ENCODE measurements around the gene SLAIN2. TPM values are rescaled to one million over a fixed set of nuclear protein-coding genes. Genes with fewer than 3 reads are reported as not detected.

SLAIN2 gene
- total RNA-seq, 1 donor from 2014 or later: 132 TPM

- Histone ChIP-seq H3K4me1 (no peaks in the 10 kb centered on the region), H3K9me3 (replicated peaks) (no peaks in the 10 kb centered on the region), H3K27ac (replicated peaks) (no peak overlapping the region), H3K4me3 (no peak overlapping the region), H3K36me3 (peaks cover 12% of the 10 kb centered on the region), H3K27me3 (ENCODE audit: low read depth) (no peaks in the 10 kb centered on the region)
- intact Hi-C loops (cut with micrococcal nuclease): loop anchor here (5.0 kb wide), 1 partner anchor 56 kb away; no protein-coding TSS in a partner anchor
- no peak for TF ChIP-seq CTCF (IDR thresholded peaks at IDR 0.05; ENCODE audit: borderline replicate concordance)
- no peak for DNase-seq
Observed at GRCh38 chr4:48403358-48403757, 62.0 kb downstream of the SLAIN2 start.

- intact Hi-C loops (cut with micrococcal nuclease): loop anchor here (5.0 kb wide), 1 partner anchor 56 kb away; no protein-coding TSS in a partner anchor
- Histone ChIP-seq H3K4me1 (no peaks in the 10 kb centered on the region), H3K9me3 (replicated peaks) (no peaks in the 10 kb centered on the region), H3K27me3 (ENCODE audit: low read depth) (no peaks in the 10 kb centered on the region), H3K4me3 (no peak overlapping the region), H3K36me3 (peaks cover 12% of the 10 kb centered on the region), H3K27ac (replicated peaks) (no peak overlapping the region)
- DNase-seq: no peak
- no peak for TF ChIP-seq CTCF (IDR thresholded peaks at IDR 0.05; ENCODE audit: borderline replicate concordance)
Observed at GRCh38 chr4:48403779-48404178, 62.5 kb downstream of the SLAIN2 start.

GRCh38 chr4:48405924-48406323 is 64.6 kb downstream of the SLAIN2 start:
- DNase-seq: no peak
- TF ChIP-seq CTCF (IDR thresholded peaks at IDR 0.05; ENCODE audit: borderline replicate concordance): no peak
- Histone ChIP-seq H3K27ac (replicated peaks) (no peak overlapping the region), H3K4me3 (no peak overlapping the region), H3K4me1 (no peaks in the 10 kb centered on the region), H3K27me3 (ENCODE audit: low read depth) (no peaks in the 10 kb centered on the region), H3K9me3 (replicated peaks) (no peaks in the 10 kb centered on the region), H3K36me3 (peaks cover 26% of the 10 kb centered on the region)
- intact Hi-C loops (cut with micrococcal nuclease): no loop called here

GRCh38 chr4:48409203-48409602 is 67.9 kb downstream of the SLAIN2 start:
- DNase-seq: no peak
- H3K4me3 ChIP-seq: no peak overlapping the region
- no peak overlapping the region for H3K27ac ChIP-seq (replicated peaks)
- H3K4me1 ChIP-seq: peaks cover 5% of the 10 kb centered on the region
- intact Hi-C loops (cut with micrococcal nuclease): no loop called here
- no peaks in the 10 kb centered on the region for H3K27me3 ChIP-seq (ENCODE audit: low read depth)
- peaks cover 14% of the 10 kb centered on the region for H3K36me3 ChIP-seq
- no peaks in the 10 kb centered on the region for H3K9me3 ChIP-seq (replicated peaks)
- TF ChIP-seq CTCF (IDR thresholded peaks at IDR 0.05; ENCODE audit: borderline replicate concordance): no peak

- Histone ChIP-seq H3K27me3 (ENCODE audit: low read depth) (no peaks in the 10 kb centered on the region), H3K4me3 (no peak overlapping the region), H3K4me1 (peaks cover 5% of the 10 kb centered on the region), H3K9me3 (replicated peaks) (no peaks in the 10 kb centered on the region), H3K36me3 (peaks cover 14% of the 10 kb centered on the region), H3K27ac (replicated peaks) (no peak overlapping the region)
- DNase-seq: no peak
- TF ChIP-seq CTCF (IDR thresholded peaks at IDR 0.05; ENCODE audit: borderline replicate concordance): no peak
- intact Hi-C loops (cut with micrococcal nuclease): no loop called here
Observed at GRCh38 chr4:48410812-48411211, 69.5 kb downstream of the SLAIN2 start.

GRCh38 chr4:48420144-48420543 is 78.8 kb downstream of the SLAIN2 start:
- H3K27ac ChIP-seq (replicated peaks): no peak overlapping the region
- H3K4me1 ChIP-seq: no peaks in the 10 kb centered on the region
- H3K9me3 ChIP-seq (replicated peaks): no peaks in the 10 kb centered on the region
- TF ChIP-seq CTCF (IDR thresholded peaks at IDR 0.05; ENCODE audit: borderline replicate concordance): no peak
- H3K36me3 ChIP-seq: peaks cover 34% of the 10 kb centered on the region
- no peak overlapping the region for H3K4me3 ChIP-seq
- intact Hi-C loops (cut with micrococcal nuclease): no loop called here
- no peaks in the 10 kb centered on the region for H3K27me3 ChIP-seq (ENCODE audit: low read depth)
- no peak for DNase-seq
